Measurements from ENCODE around the gene TMEM178B. TPM values are rescaled to one million over a fixed set of nuclear protein-coding genes. Genes with fewer than 3 reads are reported as not detected.

TMEM178B gene
- total RNA-seq, 1 experiment from 2014 or later = 0.39 TPM

GRCh38 chr7:141295367-141295895 lies 221.6 kb downstream of the TMEM178B start:
- no peaks in the 10 kb centered on the region for H3K9me3 ChIP-seq (ENCODE audit: control insufficient read depth, insufficient read depth, low read depth, low read length)
- H3K27me3 ChIP-seq (ENCODE audit: control insufficient read depth, insufficient read depth, low read length) = no peaks in the 10 kb centered on the region; the same call in 1 of the 2 replicates
- POLR2A ChIA-PET = no interaction called here
- no TSS peak for BruUV-seq (replicated peaks)
- ATAC-seq (no peak), DNase-seq (ENCODE audit: low read depth, low spot score) (no peak)
- H3K36me3 ChIP-seq (ENCODE audit: control insufficient read depth, insufficient read depth, low read length) = no peaks in the 10 kb centered on the region
- in situ Hi-C loops (cut with HindIII; ENCODE audit: low pct_unique_long_range_greater_than_20kb, low sequenced_read_pairs) = no loop called here
- CTCF ChIA-PET = no interaction called here
- H3K4me3 ChIP-seq (ENCODE audit: low read depth in 2 of 2, low read length in 2 of 2) = no peak overlapping the region
- TF ChIP-seq SIN3A (IDR thresholded peaks at IDR 0.05; ENCODE audit: borderline replicate concordance, insufficient read depth, low read depth, low read length) (no peak), POLR2AphosphoS5 (IDR thresholded peaks at IDR 0.05; ENCODE audit: low read depth, low read length) (no peak), CTCF (IDR thresholded peaks at IDR 0.05) (no peak), TCF7L2 (IDR thresholded peaks at IDR 0.05; ENCODE audit: low read depth, low read length) (no peak)
- TF ChIP-seq, protein P1, sequence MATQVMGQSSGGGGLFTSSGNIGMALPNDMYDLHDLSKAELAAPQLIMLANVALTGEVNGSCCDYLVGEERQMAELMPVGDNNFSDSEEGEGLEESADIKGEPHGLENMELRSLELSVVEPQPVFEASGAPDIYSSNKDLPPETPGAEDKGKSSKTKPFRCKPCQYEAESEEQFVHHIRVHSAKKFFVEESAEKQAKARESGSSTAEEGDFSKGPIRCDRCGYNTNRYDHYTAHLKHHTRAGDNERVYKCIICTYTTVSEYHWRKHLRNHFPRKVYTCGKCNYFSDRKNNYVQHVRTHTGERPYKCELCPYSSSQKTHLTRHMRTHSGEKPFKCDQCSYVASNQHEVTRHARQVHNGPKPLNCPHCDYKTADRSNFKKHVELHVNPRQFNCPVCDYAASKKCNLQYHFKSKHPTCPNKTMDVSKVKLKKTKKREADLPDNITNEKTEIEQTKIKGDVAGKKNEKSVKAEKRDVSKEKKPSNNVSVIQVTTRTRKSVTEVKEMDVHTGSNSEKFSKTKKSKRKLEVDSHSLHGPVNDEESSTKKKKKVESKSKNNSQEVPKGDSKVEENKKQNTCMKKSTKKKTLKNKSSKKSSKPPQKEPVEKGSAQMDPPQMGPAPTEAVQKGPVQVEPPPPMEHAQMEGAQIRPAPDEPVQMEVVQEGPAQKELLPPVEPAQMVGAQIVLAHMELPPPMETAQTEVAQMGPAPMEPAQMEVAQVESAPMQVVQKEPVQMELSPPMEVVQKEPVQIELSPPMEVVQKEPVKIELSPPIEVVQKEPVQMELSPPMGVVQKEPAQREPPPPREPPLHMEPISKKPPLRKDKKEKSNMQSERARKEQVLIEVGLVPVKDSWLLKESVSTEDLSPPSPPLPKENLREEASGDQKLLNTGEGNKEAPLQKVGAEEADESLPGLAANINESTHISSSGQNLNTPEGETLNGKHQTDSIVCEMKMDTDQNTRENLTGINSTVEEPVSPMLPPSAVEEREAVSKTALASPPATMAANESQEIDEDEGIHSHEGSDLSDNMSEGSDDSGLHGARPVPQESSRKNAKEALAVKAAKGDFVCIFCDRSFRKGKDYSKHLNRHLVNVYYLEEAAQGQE (IDR thresholded peaks at IDR 0.05; ENCODE audit: insufficient read depth in 1 of 2, low read depth in 2 of 2, low read length in 1 of 2) = no peak
- no peak overlapping the region for H3K27ac ChIP-seq (ENCODE audit: low read length)
- intact Hi-C loops (cut with micrococcal nuclease; ENCODE audit: unreplicated experiment) = no loop called here
- H3K4me1 ChIP-seq (ENCODE audit: control insufficient read depth, insufficient read depth, low read length) = no peaks in the 10 kb centered on the region

DNA sequence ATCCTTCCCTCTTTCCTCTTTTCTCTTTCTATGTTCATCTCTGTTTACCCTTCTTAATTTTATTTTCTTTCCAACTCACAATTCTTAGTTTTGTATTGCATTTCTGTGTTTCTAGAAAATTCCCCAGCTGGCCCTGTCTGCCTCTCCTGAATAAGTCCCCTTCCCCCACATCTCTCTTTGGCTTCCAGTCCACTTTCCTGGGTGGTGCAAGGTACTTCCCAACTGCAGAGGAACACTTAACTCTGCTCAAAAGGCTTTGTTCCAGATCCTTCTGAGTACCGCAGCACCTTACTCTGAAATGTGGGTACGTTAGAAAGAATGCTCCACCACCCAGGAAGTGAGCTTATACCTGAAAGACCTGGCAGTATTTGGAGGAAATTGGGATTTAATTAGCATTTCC lies 227.0 kb downstream of the TMEM178B start:
- Histone ChIP-seq H3K4me1 (ENCODE audit: control insufficient read depth, insufficient read depth, low read length) (no peaks in the 10 kb centered on the region), H3K9me3 (ENCODE audit: control insufficient read depth, insufficient read depth, low read depth, low read length) (no peaks in the 10 kb centered on the region), H3K36me3 (ENCODE audit: control insufficient read depth, insufficient read depth, low read length) (no peaks in the 10 kb centered on the region), H3K27ac (ENCODE audit: low read length) (no peak overlapping the region), H3K4me3 (ENCODE audit: low read depth in 2 of 2, low read length in 2 of 2) (no peak overlapping the region), H3K27me3 (ENCODE audit: control insufficient read depth, insufficient read depth, low read length) (no peaks in the 10 kb centered on the region; the same call in 1 of the 2 replicates)
- intact Hi-C loops (cut with micrococcal nuclease; ENCODE audit: unreplicated experiment) = no loop called here
- POLR2A ChIA-PET = no interaction called here
- in situ Hi-C loops (cut with HindIII; ENCODE audit: low pct_unique_long_range_greater_than_20kb, low sequenced_read_pairs) = no loop called here
- DNase-seq (ENCODE audit: low read depth, low spot score) = no peak
- ATAC-seq = no peak
- CTCF ChIA-PET = no interaction called here
- no TSS peak for BruUV-seq (replicated peaks)
- TF ChIP-seq, protein P1 (IDR thresholded peaks at IDR 0.05; ENCODE audit: insufficient read depth in 1 of 2, low read depth in 2 of 2, low read length in 1 of 2) = no peak
- TF ChIP-seq CTCF (IDR thresholded peaks at IDR 0.05) = no peak
- no peak for TF ChIP-seq POLR2AphosphoS5 (IDR thresholded peaks at IDR 0.05; ENCODE audit: low read depth, low read length)
- no peak for TF ChIP-seq TCF7L2 (IDR thresholded peaks at IDR 0.05; ENCODE audit: low read depth, low read length)
- no peak for TF ChIP-seq SIN3A (IDR thresholded peaks at IDR 0.05; ENCODE audit: borderline replicate concordance, insufficient read depth, low read depth, low read length)

Data from Panc1 (cell line).